Measurements from ENCODE around the gene HOMER2. TPM values are rescaled to one million over a fixed set of nuclear protein-coding genes. Genes with fewer than 3 reads are reported as not detected.

Gene HOMER2
- total and polyA plus RNA-seq, 2 of the 13 experiments (the other 11 are each of a cell fraction or from before 2014, with no cell fraction given), result 12.9 to 14.1 TPM

DNA sequence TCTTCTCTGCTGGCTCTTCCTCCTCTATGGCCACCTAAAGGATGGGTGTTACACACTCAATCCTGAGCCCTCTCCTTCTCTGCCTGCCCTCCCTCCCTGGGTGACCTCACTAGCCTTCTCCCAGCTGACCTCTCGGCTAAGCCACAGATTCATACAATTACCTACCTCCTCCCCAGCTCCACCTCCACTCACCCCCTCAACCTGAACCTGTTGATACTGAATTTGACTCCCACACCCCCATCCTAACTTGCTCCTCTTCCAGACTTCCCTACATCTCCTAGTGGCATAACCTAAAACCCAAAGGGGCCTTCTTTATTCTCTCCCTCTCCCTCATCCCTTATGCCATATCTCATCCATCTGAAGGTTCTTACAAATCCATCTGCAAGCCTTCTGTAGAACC is 17.1 kb downstream of the HOMER2 start:
- peaks cover 6% of the 10 kb centered on the region; the same call in 1 of the 2 replicates for H3K4me1 ChIP-seq (ENCODE audit: insufficient read depth, low read length)
- no peaks in the 10 kb centered on the region for H3K9me3 ChIP-seq (ENCODE audit: low read length)
- no TSS peak for BruUV-seq (replicated peaks)
- TF ChIP-seq, protein P1, sequence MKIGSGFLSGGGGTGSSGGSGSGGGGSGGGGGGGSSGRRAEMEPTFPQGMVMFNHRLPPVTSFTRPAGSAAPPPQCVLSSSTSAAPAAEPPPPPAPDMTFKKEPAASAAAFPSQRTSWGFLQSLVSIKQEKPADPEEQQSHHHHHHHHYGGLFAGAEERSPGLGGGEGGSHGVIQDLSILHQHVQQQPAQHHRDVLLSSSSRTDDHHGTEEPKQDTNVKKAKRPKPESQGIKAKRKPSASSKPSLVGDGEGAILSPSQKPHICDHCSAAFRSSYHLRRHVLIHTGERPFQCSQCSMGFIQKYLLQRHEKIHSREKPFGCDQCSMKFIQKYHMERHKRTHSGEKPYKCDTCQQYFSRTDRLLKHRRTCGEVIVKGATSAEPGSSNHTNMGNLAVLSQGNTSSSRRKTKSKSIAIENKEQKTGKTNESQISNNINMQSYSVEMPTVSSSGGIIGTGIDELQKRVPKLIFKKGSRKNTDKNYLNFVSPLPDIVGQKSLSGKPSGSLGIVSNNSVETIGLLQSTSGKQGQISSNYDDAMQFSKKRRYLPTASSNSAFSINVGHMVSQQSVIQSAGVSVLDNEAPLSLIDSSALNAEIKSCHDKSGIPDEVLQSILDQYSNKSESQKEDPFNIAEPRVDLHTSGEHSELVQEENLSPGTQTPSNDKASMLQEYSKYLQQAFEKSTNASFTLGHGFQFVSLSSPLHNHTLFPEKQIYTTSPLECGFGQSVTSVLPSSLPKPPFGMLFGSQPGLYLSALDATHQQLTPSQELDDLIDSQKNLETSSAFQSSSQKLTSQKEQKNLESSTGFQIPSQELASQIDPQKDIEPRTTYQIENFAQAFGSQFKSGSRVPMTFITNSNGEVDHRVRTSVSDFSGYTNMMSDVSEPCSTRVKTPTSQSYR (CRISPR knock-in tag; IDR thresholded peaks at IDR 0.05; ENCODE audit: borderline replicate concordance), result no peak
- TF ChIP-seq ZNF552 (CRISPR knock-in tag; IDR thresholded peaks at IDR 0.05; ENCODE audit: borderline replicate concordance), result no peak
- FAIRE-seq, result no peak
- H3K79me2 ChIP-seq (ENCODE audit: insufficient read depth, low read length), result no peaks in the 10 kb centered on the region
- ChIA-PET POLR2A (no interaction called here), CTCF (ENCODE audit: low intra/inter-chr PET ratio, low total read pairs) (no interaction called here)
- no peak overlapping the region for H3K9ac ChIP-seq (ENCODE audit: insufficient read depth, low read depth, low read length)
- no peaks in the 10 kb centered on the region; the same call in none of the 2 replicates for H4K20me1 ChIP-seq (ENCODE audit: insufficient read depth, low read length)
- no peak overlapping the region for H2AFZ ChIP-seq (ENCODE audit: low read length)
- no peak overlapping the region for H3K4me2 ChIP-seq (ENCODE audit: low read depth, low read length)
- H3K27me3 ChIP-seq (ENCODE audit: control insufficient read depth in 1 of 2, insufficient read depth in 2 of 2, low read length in 2 of 2), result no peaks in the 10 kb centered on the region
- H3K4me3 ChIP-seq (replicated peaks in 1 of 3; ENCODE audit: insufficient read depth in 1 of 3, low read depth in 2 of 3, low read length in 3 of 3), result no peak overlapping the region
- H3K27ac ChIP-seq (ENCODE audit: extremely low read length, insufficient read depth, low read length), result no peak overlapping the region
- intact Hi-C loops (cut with micrococcal nuclease; ENCODE audit: unreplicated experiment), result no loop called here
- H3K36me3 ChIP-seq (replicated peaks in 1 of 2; ENCODE audit: control insufficient read depth in 1 of 2, insufficient read depth in 2 of 2, low read length in 2 of 2), result no peaks in the 10 kb centered on the region
- 41% methylated on average over 1 of the region's 1 CpG for WGBS (ENCODE audit: low lambda C conversion rate)
- DNase-seq (ENCODE audit: low spot score), result no peak
- no peak for ATAC-seq
- in situ Hi-C loops (cut with HindIII; ENCODE audit: extremely low pct_ligation_motif_present, low pct_unique_long_range_greater_than_20kb), result no loop called here

DNA sequence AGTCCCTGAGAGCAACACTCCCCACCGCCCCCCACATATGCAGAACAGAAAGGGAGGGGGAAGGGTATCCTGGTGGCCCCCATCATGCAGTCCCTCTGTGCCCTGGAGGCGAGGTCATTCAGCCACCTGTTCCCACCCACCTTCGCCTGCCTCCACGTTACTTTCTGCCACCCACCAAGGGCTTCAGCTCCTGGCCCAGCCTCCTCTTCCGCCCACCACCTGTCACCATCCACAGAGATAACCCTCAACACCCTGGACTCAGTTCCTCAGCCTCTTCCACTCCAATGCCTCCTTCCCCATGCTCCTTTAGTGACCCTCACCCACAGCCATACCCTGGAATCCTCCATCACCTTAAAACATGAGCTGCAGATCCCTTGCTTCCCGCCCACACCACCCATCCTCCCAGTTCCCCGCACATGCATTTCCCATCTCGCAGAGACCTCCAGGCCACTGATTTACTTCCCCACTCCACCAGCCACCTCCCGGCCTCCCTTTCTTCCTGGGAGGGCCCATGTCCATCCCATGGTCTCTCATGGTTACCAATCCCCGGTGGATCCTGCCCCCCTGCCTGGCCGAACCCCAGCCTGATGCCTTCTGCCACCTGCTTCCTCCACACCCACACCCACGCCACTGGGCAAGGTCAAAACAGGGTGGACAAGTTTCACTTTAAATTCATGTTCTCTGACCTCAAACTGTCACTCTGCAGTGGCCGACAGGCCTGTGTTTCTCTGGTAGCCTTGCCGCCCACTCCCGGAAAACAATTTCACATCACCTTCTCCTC is 18.2 kb downstream of the HOMER2 start:
- Histone ChIP-seq H3K36me3 (replicated peaks in 1 of 2; ENCODE audit: control insufficient read depth in 1 of 2, insufficient read depth in 2 of 2, low read length in 2 of 2) (no peaks in the 10 kb centered on the region), H3K9ac (ENCODE audit: insufficient read depth, low read depth, low read length) (no peak overlapping the region), H3K4me2 (ENCODE audit: low read depth, low read length) (no peak overlapping the region), H3K4me3 (replicated peaks in 1 of 3; ENCODE audit: insufficient read depth in 1 of 3, low read depth in 2 of 3, low read length in 3 of 3) (no peak overlapping the region), H3K4me1 (ENCODE audit: insufficient read depth, low read length) (peaks cover 6% of the 10 kb centered on the region; the same call in 1 of the 2 replicates), H3K9me3 (ENCODE audit: low read length) (no peaks in the 10 kb centered on the region), H2AFZ (ENCODE audit: low read length) (no peak overlapping the region), H3K79me2 (ENCODE audit: insufficient read depth, low read length) (no peaks in the 10 kb centered on the region), H3K27me3 (ENCODE audit: control insufficient read depth in 1 of 2, insufficient read depth in 2 of 2, low read length in 2 of 2) (no peaks in the 10 kb centered on the region), H4K20me1 (ENCODE audit: insufficient read depth, low read length) (no peaks in the 10 kb centered on the region; the same call in none of the 2 replicates), H3K27ac (ENCODE audit: extremely low read length, insufficient read depth, low read length) (no peak overlapping the region)
- WGBS (ENCODE audit: low lambda C conversion rate), result 58% methylated on average over 14 of the region's 15 CpGs
- FAIRE-seq (no peak), DNase-seq (ENCODE audit: low spot score) (no peak), ATAC-seq (no peak)
- ChIA-PET POLR2A (no interaction called here), CTCF (ENCODE audit: low intra/inter-chr PET ratio, low total read pairs) (no interaction called here)
- BruUV-seq (replicated peaks), result no TSS peak
- TF ChIP-seq, protein P2, sequence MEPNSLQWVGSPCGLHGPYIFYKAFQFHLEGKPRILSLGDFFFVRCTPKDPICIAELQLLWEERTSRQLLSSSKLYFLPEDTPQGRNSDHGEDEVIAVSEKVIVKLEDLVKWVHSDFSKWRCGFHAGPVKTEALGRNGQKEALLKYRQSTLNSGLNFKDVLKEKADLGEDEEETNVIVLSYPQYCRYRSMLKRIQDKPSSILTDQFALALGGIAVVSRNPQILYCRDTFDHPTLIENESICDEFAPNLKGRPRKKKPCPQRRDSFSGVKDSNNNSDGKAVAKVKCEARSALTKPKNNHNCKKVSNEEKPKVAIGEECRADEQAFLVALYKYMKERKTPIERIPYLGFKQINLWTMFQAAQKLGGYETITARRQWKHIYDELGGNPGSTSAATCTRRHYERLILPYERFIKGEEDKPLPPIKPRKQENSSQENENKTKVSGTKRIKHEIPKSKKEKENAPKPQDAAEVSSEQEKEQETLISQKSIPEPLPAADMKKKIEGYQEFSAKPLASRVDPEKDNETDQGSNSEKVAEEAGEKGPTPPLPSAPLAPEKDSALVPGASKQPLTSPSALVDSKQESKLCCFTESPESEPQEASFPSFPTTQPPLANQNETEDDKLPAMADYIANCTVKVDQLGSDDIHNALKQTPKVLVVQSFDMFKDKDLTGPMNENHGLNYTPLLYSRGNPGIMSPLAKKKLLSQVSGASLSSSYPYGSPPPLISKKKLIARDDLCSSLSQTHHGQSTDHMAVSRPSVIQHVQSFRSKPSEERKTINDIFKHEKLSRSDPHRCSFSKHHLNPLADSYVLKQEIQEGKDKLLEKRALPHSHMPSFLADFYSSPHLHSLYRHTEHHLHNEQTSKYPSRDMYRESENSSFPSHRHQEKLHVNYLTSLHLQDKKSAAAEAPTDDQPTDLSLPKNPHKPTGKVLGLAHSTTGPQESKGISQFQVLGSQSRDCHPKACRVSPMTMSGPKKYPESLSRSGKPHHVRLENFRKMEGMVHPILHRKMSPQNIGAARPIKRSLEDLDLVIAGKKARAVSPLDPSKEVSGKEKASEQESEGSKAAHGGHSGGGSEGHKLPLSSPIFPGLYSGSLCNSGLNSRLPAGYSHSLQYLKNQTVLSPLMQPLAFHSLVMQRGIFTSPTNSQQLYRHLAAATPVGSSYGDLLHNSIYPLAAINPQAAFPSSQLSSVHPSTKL (CRISPR knock-in tag; IDR thresholded peaks at IDR 0.05), result no peak
- intact Hi-C loops (cut with micrococcal nuclease; ENCODE audit: unreplicated experiment), result no loop called here
- in situ Hi-C loops (cut with HindIII; ENCODE audit: extremely low pct_ligation_motif_present, low pct_unique_long_range_greater_than_20kb), result no loop called here
